ENCODE data around the gene PLCL2.

Gene PLCL2

DNA sequence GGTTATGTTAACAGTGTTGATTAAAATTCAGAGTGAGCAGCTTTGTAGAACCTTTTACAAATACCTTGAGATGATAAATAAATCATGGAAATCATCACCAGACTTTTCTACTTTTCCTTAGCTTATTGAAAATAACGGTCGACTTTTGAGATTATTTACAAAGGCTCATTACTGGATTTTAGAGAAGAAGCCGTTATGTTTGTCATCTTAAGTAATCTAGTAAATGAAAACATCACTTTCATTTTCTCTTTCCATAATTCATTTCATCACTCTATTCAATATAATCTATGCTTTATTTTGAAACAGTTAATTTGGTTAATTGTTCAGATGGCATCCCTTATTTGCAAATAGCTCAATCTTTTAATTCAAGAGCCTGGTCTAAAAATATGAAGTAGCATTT is 3.6 kb downstream of the PLCL2 start:
- Histone ChIP-seq H3K4me1 (peaks cover 0 to 57% (median 9%) of the 10 kb centered on the region in 4 donors), H3K27me3 (no peaks in the 10 kb centered on the region), H3K4me3 (no peak overlapping the region), H3K9me3 (no peaks in the 10 kb centered on the region), H3K36me3 (no peaks in the 10 kb centered on the region), H3K27ac (no peak overlapping the region)
- no peak for DNase-seq
- TF ChIP-seq, protein P1, sequence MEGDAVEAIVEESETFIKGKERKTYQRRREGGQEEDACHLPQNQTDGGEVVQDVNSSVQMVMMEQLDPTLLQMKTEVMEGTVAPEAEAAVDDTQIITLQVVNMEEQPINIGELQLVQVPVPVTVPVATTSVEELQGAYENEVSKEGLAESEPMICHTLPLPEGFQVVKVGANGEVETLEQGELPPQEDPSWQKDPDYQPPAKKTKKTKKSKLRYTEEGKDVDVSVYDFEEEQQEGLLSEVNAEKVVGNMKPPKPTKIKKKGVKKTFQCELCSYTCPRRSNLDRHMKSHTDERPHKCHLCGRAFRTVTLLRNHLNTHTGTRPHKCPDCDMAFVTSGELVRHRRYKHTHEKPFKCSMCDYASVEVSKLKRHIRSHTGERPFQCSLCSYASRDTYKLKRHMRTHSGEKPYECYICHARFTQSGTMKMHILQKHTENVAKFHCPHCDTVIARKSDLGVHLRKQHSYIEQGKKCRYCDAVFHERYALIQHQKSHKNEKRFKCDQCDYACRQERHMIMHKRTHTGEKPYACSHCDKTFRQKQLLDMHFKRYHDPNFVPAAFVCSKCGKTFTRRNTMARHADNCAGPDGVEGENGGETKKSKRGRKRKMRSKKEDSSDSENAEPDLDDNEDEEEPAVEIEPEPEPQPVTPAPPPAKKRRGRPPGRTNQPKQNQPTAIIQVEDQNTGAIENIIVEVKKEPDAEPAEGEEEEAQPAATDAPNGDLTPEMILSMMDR (IDR thresholded peaks at IDR 0.05), result no peak
- intact Hi-C loops (cut with DNase I; ENCODE audit: low total_unique reads), result loop anchor here (10.0 kb wide), 1 partner anchor 326 kb away; no protein-coding TSS in a partner anchor

DNA sequence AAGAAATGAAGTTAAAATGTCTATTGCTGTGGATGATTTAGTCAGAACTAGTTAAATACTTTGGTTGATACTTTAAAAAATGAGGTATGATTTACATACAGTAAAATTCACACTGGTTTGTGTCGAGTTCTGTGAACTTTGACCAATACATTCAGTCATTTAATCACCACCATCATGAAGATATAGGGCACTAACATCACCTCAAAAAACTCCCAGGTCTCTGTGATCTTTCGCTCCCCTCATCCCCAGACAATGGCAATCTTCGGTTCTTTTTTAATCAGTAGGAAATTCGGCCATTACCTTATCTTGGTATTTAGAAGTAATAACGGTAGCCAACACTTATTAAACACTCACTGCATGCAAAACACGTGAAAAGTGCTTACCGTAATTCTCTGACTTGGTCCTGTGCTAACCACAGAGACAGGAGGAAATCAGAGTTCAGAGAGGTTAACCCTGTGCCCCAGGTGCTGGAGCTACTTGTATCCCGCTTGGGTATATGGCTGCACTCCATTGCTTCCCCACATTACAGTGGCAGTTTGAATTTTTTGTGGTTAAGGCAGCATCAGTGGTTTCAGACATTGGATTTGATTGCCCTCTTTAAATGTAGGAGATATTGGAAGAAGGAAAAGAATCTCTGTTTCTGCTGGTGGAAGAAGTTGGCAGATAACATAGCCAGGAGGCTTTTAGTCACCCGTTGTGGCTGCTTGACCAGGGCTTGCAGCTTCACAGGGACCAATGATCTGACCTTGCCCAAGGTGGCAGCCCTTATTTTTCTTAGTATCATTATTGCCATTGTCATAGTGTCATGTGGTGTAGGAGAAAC is 4.2 kb downstream of the PLCL2 start:
- Histone ChIP-seq H3K36me3 (no peaks in the 10 kb centered on the region), H3K4me1 (peaks cover 0 to 52% (median 6%) of the 10 kb centered on the region in 4 donors), H3K27ac (no peak overlapping the region), H3K27me3 (no peaks in the 10 kb centered on the region), H3K4me3 (no peak overlapping the region), H3K9me3 (no peaks in the 10 kb centered on the region)
- no peak for DNase-seq
- TF ChIP-seq, protein P1 (IDR thresholded peaks at IDR 0.05), result no peak
- intact Hi-C loops (cut with DNase I; ENCODE audit: low total_unique reads), result loop anchor here (10.0 kb wide), 1 partner anchor 326 kb away; no protein-coding TSS in a partner anchor

DNA sequence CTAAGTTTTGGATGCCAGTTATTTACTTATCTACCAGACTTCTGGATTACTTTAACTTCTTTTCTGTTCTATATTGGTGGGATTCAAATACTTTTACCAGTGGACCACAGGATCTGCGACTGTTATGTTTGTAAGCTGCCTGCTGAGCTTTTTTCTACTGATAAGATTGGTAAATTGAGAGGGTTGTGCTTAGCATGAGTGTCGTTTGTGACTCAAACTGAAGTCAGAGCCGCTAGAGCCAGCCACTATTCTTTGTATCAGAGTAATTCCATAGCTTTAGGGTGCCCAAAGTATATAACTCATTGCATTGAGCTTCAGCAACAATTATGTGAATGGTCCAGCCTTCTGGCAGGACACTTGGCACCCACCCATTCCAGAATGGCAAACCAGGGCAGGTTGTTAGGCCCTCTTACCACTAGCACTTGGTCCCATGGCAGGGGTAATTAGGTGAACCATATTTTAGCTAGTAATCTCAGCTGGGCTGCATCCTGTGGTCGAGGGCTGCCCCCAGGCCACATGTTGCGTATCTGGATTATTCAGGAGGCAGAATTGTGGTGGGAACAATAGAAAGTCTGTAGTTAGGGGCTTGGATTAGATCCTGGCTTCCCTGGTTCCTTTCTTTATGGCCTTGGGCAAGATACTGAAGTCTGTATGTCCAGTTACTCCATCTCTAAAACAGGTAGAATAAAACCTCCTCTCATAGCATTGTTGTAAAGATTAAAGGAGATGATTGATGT is 6.0 kb downstream of the PLCL2 start:
- no peak overlapping the region for H3K4me3 ChIP-seq
- intact Hi-C loops (cut with DNase I; ENCODE audit: low total_unique reads), result no loop called here

DNA sequence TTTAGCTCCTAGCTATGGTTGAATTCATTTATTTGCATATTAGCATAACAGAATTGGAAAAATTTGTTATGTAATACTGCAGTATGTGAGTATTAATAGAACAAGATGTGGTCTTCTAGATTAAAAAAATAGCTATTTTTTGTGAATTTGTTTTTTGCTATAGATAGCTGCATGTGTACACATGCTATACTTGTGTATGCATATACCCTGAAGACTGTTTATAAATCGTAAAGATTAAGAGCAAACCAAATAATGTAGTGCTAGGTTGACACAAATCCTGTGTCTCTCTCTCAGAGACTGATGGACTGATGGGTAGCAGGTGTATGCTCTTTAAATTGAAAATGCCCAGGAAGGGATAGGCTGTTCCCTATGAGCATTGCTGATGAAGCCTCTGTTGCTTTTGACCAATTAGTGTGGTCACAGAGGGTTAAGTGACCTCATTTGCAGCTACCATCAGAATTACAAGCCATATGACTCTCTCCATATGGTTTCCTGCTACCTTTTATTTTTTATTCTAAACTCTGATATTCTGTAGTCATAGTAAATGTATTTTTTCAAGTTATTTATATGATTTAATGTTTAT is 9.0 kb downstream of the PLCL2 start:
- Histone ChIP-seq H3K9me3 (no peaks in the 10 kb centered on the region), H3K27me3 (no peaks in the 10 kb centered on the region), H3K4me1 (peaks cover 0 to 21% (median 1%) of the 10 kb centered on the region in 4 donors), H3K4me3 (no peak overlapping the region), H3K27ac (no peak overlapping the region), H3K36me3 (no peaks in the 10 kb centered on the region)
- TF ChIP-seq, protein P1 (IDR thresholded peaks at IDR 0.05), result no peak
- intact Hi-C loops (cut with DNase I; ENCODE audit: low total_unique reads), result no loop called here
- no peak for DNase-seq

More for the DNA sequence above, 6.0 kb downstream of the PLCL2 start:
- TF ChIP-seq, protein P1 (IDR thresholded peaks at IDR 0.05), result no peak
- Histone ChIP-seq H3K4me1 (peaks cover 0 to 49% (median 6%) of the 10 kb centered on the region in 4 donors), H3K36me3 (no peaks in the 10 kb centered on the region), H3K27me3 (no peaks in the 10 kb centered on the region), H3K27ac (no peak overlapping the region), H3K9me3 (no peaks in the 10 kb centered on the region)
- no peak for DNase-seq

DNA sequence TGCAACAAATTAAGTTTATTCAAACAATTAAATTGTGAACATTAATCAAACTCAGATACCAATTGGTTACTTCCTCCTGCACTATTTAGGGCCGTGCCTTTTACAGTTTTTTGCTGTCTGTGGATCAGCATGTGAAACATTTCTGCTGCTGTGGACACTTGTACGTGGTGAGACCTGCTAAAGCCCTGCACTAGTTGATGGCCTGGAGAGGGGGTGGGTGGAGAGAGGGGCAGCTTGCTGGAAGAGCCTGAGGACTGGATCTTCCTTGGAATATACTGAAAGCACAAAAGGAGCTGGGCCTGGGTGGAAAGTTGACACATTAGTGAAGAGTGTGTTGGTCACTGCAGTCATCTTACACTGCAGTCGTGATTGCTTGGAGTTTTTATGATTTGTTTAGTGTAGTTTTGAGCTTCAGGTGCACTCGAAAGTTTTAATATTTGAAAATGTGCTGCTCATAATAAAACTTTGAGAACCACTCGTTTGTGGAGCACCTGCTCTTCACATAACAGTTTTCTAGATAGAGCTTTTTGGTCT is 11.4 kb downstream of the PLCL2 start:
- no peak for DNase-seq
- H3K9me3 ChIP-seq, result no peaks in the 10 kb centered on the region
- H3K27ac ChIP-seq, result no peak overlapping the region
- H3K4me1 ChIP-seq, result no peaks in the 10 kb centered on the region
- no peaks in the 10 kb centered on the region for H3K36me3 ChIP-seq
- TF ChIP-seq, protein P1 (IDR thresholded peaks at IDR 0.05), result no peak
- intact Hi-C loops (cut with DNase I; ENCODE audit: low total_unique reads), result no loop called here
- H3K4me3 ChIP-seq, result no peak overlapping the region
- no peaks in the 10 kb centered on the region for H3K27me3 ChIP-seq

All from tibial artery (tissue), 4 donors.